Uterus (tissue), 4 donors: ENCODE results near the gene RAI1. TPM values are rescaled to one million over a fixed set of nuclear protein-coding genes. Genes with fewer than 3 reads are reported as not detected.

Experiments
- DNase-seq, 2 donors: peaks; one replicate each; pipeline ENCODE4 v3.0.0-alpha.2; 2019 to 2020
- H3K27ac ChIP-seq, 2 donors: fragments of 200-600 bp; sonication (generic); 1 replicate in 1 of 2; 2 replicates in 1 of 2; pipeline ENCODE4 v1.5.1; 2016 to 2018
- H3K27me3 ChIP-seq, 2 donors: fragments of 200-600 bp; sonication (generic); one replicate each; pipeline ENCODE4 v1.5.1; 2018 to 2019; ENCODE audit warnings: control low read depth in 1 of 2
- H3K36me3 ChIP-seq, 2 donors: fragments of 200-600 bp; sonication (generic); one replicate each; pipeline ENCODE4 v1.5.1; 2019; ENCODE audit warnings: control low read depth in 1 of 2
- H3K4me1 ChIP-seq, 2 donors: fragments of 200-600 bp; sonication (generic); one replicate each; pipeline ENCODE4 v1.5.1; 2018 to 2019; ENCODE audit warnings: control low read depth in 1 of 2
- H3K4me3 ChIP-seq, 2 donors: fragments of 200-600 bp; sonication (generic); 1 replicate in 1 of 2; 2 replicates in 1 of 2; pipeline ENCODE4 v1.5.1; 2018 to 2019; ENCODE audit warnings: mild to moderate bottlenecking in 1 of 2
- H3K9me3 ChIP-seq, 2 donors: fragments of 200-600 bp; sonication (generic); one replicate each; pipeline ENCODE4 v1.5.1; 2019; ENCODE audit warnings: control low read depth in 1 of 2
- CTCF ChIP-seq, 4 experiments: fragments of 200-600 bp in 2 of 4; fragments of 450-650 bp in 2 of 4; sonication (generic) in 2 of 4; IDR thresholded peaks; one replicate each; pipeline ENCODE4 v1.5.1; 2016 to 2019; ENCODE audit warnings: antibody characterized with exemption in 4 of 4, mild to moderate bottlenecking in 2 of 4, moderate library complexity in 1 of 4
- POLR2A ChIP-seq, 2 donors: fragments of 450-650 bp; IDR thresholded peaks; one replicate each; pipeline ENCODE4 v1.6.1; 2016; ENCODE audit warnings: antibody characterized with exemption in 2 of 2, mild to moderate bottlenecking in 1 of 2, moderate library complexity in 1 of 2
- intact Hi-C: fragments of 100-400 bp; cut with DNase I; formaldehyde crosslinking; loops from one replicate; pipeline ENCODE4 v1.15.1; 2023; ENCODE audit warnings: low total_unique reads
- total RNA-seq, 4 donors: library from RNA; depleted of rRNA in 3 of 4; stranded (reverse); fragments of >200 nt in 3 of 4; gene quantifications; one replicate each; pipeline versions ENCODE4 v1.1.0 to v1.2.4, GENCODE V29; 2014 to 2023
- donor health status: DM: yes; HTN: yes; CAD: no.

Gene RAI1
- total RNA-seq, 4 donors from 2014 or later = 10.0 to 66.1 (median 15.3) TPM

- H3K36me3 ChIP-seq = no peaks in the 10 kb centered on the region
- no peaks in the 10 kb centered on the region for H3K27me3 ChIP-seq
- H3K9me3 ChIP-seq = peaks cover 0 to 7% of the 10 kb centered on the region in 2 donors
- TF ChIP-seq CTCF (IDR thresholded peaks at IDR 0.05) = no peak
- TF ChIP-seq POLR2A (IDR thresholded peaks at IDR 0.05) = no peak
- no peaks in the 10 kb centered on the region for H3K4me1 ChIP-seq
- no peak for DNase-seq
- H3K27ac ChIP-seq = no peak overlapping the region
- intact Hi-C loops = no loop called here
- no peak overlapping the region for H3K4me3 ChIP-seq
These were observed 20.1 kb upstream of the RAI1 start for GRCh38 chr17:17661134-17661533.

- Histone ChIP-seq H3K27ac (no peak overlapping the region), H3K9me3 (peaks cover 0 to 7% of the 10 kb centered on the region in 2 donors), H3K4me3 (no peak overlapping the region), H3K27me3 (no peaks in the 10 kb centered on the region), H3K4me1 (no peaks in the 10 kb centered on the region), H3K36me3 (no peaks in the 10 kb centered on the region)
- TF ChIP-seq POLR2A (IDR thresholded peaks at IDR 0.05) (no peak), CTCF (IDR thresholded peaks at IDR 0.05) (no peak)
- intact Hi-C loops = no loop called here
- DNase-seq = no peak
These were observed 19.3 kb upstream of the RAI1 start for GRCh38 chr17:17661834-17662385.

- Histone ChIP-seq H3K27me3 (no peaks in the 10 kb centered on the region), H3K36me3 (no peaks in the 10 kb centered on the region), H3K9me3 (peaks cover 0 to 7% of the 10 kb centered on the region in 2 donors), H3K4me1 (no peaks in the 10 kb centered on the region), H3K27ac (no peak overlapping the region), H3K4me3 (no peak overlapping the region)
- no peak for TF ChIP-seq POLR2A (IDR thresholded peaks at IDR 0.05)
- intact Hi-C loops = no loop called here
- DNase-seq = peak; percentile 40 to 41
These were observed 17.8 kb upstream of the RAI1 start for GRCh38 chr17:17663160-17664063.

GRCh38 chr17:17664064-17664452 is 17.2 kb upstream of the RAI1 start:
- intact Hi-C loops = no loop called here
- no peak for DNase-seq
- TF ChIP-seq POLR2A (IDR thresholded peaks at IDR 0.05) (no peak), CTCF (IDR thresholded peaks at IDR 0.05) (no peak)
- H3K27me3 ChIP-seq = no peaks in the 10 kb centered on the region
- no peak overlapping the region for H3K4me3 ChIP-seq
- H3K4me1 ChIP-seq = no peaks in the 10 kb centered on the region
- no peak overlapping the region for H3K27ac ChIP-seq
- H3K36me3 ChIP-seq = no peaks in the 10 kb centered on the region
- H3K9me3 ChIP-seq = peaks cover 0 to 4% of the 10 kb centered on the region in 2 donors

GRCh38 chr17:17665255-17665654 is 16.0 kb upstream of the RAI1 start:
- Histone ChIP-seq H3K4me3 (no peak overlapping the region), H3K27me3 (no peaks in the 10 kb centered on the region), H3K4me1 (no peaks in the 10 kb centered on the region), H3K9me3 (no peaks in the 10 kb centered on the region), H3K36me3 (no peaks in the 10 kb centered on the region), H3K27ac (no peak overlapping the region)
- intact Hi-C loops = no loop called here
- TF ChIP-seq CTCF (IDR thresholded peaks at IDR 0.05) = no peak
- no peak for TF ChIP-seq POLR2A (IDR thresholded peaks at IDR 0.05)
- DNase-seq = no peak
